VCaP (cell line): ENCODE measurements around the gene MYDGF.

Experiments
- H3K27ac ChIP-seq: fragments of 450-650 bp; 2 replicates; pipeline ENCODE4 v1.5.1; 2017
- CTCF ChIP-seq: fragments of 450-650 bp; conservative IDR thresholded peaks from 2 replicates; pipeline ENCODE4 v1.5.1; 2017; ENCODE audit warnings: mild to moderate bottlenecking, moderate library complexity

Gene MYDGF

GRCh38 chr19:4620675-4621074, 49.5 kb downstream of the MYDGF start:
- H3K27ac ChIP-seq, result no peak overlapping the region
- TF ChIP-seq CTCF, result no peak

- TF ChIP-seq CTCF, result no peak
- no peak overlapping the region for H3K27ac ChIP-seq
These were observed 50.4 kb downstream of the MYDGF start for GRCh38 chr19:4619668-4620294.

- H3K27ac ChIP-seq, result no peak overlapping the region
- TF ChIP-seq CTCF, result no peak
These were observed 52.1 kb downstream of the MYDGF start for GRCh38 chr19:4618019-4618418.

- no peak for TF ChIP-seq CTCF
- H3K27ac ChIP-seq, result no peak overlapping the region
These were observed 56.8 kb downstream of the MYDGF start for GRCh38 chr19:4613254-4613751.

GRCh38 chr19:4609878-4610511, 60.1 kb downstream of the MYDGF start:
- no peak for TF ChIP-seq CTCF
- no peak overlapping the region for H3K27ac ChIP-seq
